GM12878 (cell line): ENCODE measurements around the gene SLC41A1. TPM values are rescaled to one million over a fixed set of nuclear protein-coding genes. Genes with fewer than 3 reads are reported as not detected.

Experiments
- BACH1 ChIP-seq: fragments of 450-650 bp; IDR thresholded peaks from 2 replicates; pipeline ENCODE4 v1.6.1; 2017; ENCODE audit warnings: mild to moderate bottlenecking, borderline replicate concordance
- BCL11A ChIP-seq: IDR thresholded peaks from 2 replicates; pipeline ENCODE4 v1.6.1; 2011; ENCODE audit warnings: low read depth, low read length
- BMI1 ChIP-seq: fragments of 450-650 bp; IDR thresholded peaks from 2 replicates; pipeline ENCODE4 v1.6.1; 2016; ENCODE audit warnings: mild to moderate bottlenecking, moderate library complexity, borderline replicate concordance
- BRCA1 ChIP-seq: IDR thresholded peaks from 2 replicates; pipeline ENCODE4 v1.6.1; 2011; ENCODE audit warnings: low read depth, low read length, improper control_type of control experiment
- GABPA ChIP-seq: IDR thresholded peaks from 2 replicates; pipeline ENCODE4 v1.6.1; 2014; ENCODE audit warnings: antibody characterized with exemption, low read depth, mild to moderate bottlenecking, inconsistent platforms
- IRF4 ChIP-seq: IDR thresholded peaks from 2 replicates; pipeline ENCODE4 v1.6.1; 2011; ENCODE audit warnings: low read depth, low read length
- MXI1 ChIP-seq: fragments of 150-350 bp; IDR thresholded peaks from 2 replicates; pipeline ENCODE4 v1.6.1; 2011; ENCODE audit warnings: low read depth, mild to moderate bottlenecking, inconsistent platforms, low read length, improper control_type of control experiment
- RELA ChIP-seq: fragments of 450-650 bp; IDR thresholded peaks from 2 replicates; pipeline ENCODE4 v1.8.0; 2014; ENCODE audit warnings: borderline replicate concordance; ENCODE audit not compliant: partially characterized antibody
- RUNX3 ChIP-seq: IDR thresholded peaks from 2 replicates; pipeline ENCODE4 v1.6.1; 2012; ENCODE audit warnings: low read length, inconsistent platforms
- SPI1 ChIP-seq: IDR thresholded peaks from 2 replicates; pipeline ENCODE4 v1.6.1; 2011; ENCODE audit warnings: low read depth, mild to moderate bottlenecking, low read length, moderate library complexity, borderline replicate concordance; ENCODE audit not compliant: insufficient read depth
- ZNF384 ChIP-seq: IDR thresholded peaks from 2 replicates; pipeline ENCODE4 v1.6.1; 2012; ENCODE audit warnings: low read depth, mild to moderate bottlenecking, low read length, improper control_type of control experiment, borderline replicate concordance
- polyA plus RNA-seq, 11 experiments: library from polyadenylated mRNA; depleted of rRNA in 4 of 11; unstranded in 6 of 11; stranded (reverse) in 5 of 11; fragments of >200 nt; fragmentation: Nextera tagmentation in 4 of 11; fragmentation: Illumina TruSeq in 1 of 11; extraction: Ambion mirVana in 4 of 11; extraction: Trizol in 1 of 11; gene quantifications; 1 replicate in 1 of 11; 2 replicates in 10 of 11; pipeline versions ENCODE4 v1.2.1 to v1.2.3, GENCODE V29; 2011 to 2016; ENCODE audit warnings: inconsistent platforms in 2 of 11, missing spikeins in 2 of 11, low read depth in 1 of 11
- total RNA-seq, 4 experiments: library from RNA; depleted of rRNA in 3 of 4; stranded (reverse); fragments of >200 nt in 3 of 4; fragmentation: Illumina TruSeq in 1 of 4; extraction: Trizol in 1 of 4; gene quantifications; 2 replicates each; pipeline versions ENCODE4 v1.2.1 to v1.2.3, GENCODE V29; 2013 to 2021
- TF ChIP-seq, protein P1 (sequence below): fragments of 450-650 bp; IDR thresholded peaks from 2 replicates; pipeline ENCODE4 v1.6.1; 2016; ENCODE audit warnings: mild to moderate bottlenecking, moderate library complexity, borderline replicate concordance
- TF ChIP-seq, protein P2 (sequence below): fragments of 450-650 bp; IDR thresholded peaks from 2 replicates; pipeline ENCODE4 v1.6.1; 2017; ENCODE audit warnings: mild to moderate bottlenecking, low read depth, inconsistent platforms; ENCODE audit not compliant: poor library complexity, severe bottlenecking
- TF ChIP-seq, protein P3 (sequence below): fragments of 450-650 bp; IDR thresholded peaks from 2 replicates; pipeline ENCODE4 v1.6.1; 2017; ENCODE audit warnings: mild to moderate bottlenecking
- TF ChIP-seq, protein P4 (sequence below): fragments of 450-650 bp; IDR thresholded peaks from 2 replicates; pipeline ENCODE4 v1.6.1; 2017; ENCODE audit warnings: low read depth, mild to moderate bottlenecking, moderate library complexity
- TF ChIP-seq, protein P5 (sequence below): fragments of 450-650 bp; conservative IDR thresholded peaks from 2 replicates; pipeline ENCODE4 v1.6.1; 2017; ENCODE audit warnings: mild to moderate bottlenecking, moderate library complexity

SLC41A1 gene
- total and polyA plus RNA-seq, 10 of the 15 experiments (the other 5 are each of a cell fraction or from before 2014, with no cell fraction given): 0.13 to 11.3 (median 0.42) TPM

DNA sequence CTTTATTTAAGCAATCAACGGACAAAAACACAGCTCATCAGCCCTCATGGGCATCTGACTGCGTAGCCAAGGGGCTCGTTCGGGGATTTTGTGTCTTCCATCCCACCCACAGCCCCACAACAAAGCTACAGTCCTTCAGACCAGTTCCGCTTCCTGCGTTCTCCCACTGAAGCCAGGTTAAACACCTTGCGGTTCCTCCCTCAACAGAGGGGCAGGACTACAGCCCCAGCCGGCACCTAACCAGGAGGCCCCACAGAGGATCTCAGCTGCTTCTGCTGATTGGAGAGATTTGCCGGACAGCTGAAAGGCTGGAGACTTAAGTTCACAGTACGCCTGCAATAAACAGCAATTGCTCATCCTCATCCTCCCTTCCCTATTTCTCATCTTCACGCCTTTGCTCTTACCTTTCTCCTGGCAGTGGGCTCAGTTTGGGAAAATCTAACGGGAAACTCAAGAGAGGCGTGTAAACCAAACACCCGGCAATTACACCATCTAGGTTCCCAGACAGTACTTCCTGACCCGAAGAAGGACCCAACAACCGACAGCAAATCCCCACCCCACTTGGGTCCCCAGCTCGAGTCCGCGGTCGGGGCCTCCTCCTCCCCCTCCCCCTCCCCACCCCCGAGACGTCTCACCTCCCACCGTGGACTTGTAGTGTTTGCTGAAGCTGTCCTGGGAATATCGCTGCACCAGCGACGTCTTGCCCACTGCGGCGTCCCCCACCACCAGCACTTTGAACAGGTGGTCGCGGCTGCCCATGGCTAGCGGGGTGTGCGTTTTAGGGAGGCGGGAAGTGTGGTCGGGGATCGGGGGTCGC is 38.6 kb downstream of the SLC41A1 start (continued):
- TF ChIP-seq BRCA1: no peak
- TF ChIP-seq, protein P1, sequence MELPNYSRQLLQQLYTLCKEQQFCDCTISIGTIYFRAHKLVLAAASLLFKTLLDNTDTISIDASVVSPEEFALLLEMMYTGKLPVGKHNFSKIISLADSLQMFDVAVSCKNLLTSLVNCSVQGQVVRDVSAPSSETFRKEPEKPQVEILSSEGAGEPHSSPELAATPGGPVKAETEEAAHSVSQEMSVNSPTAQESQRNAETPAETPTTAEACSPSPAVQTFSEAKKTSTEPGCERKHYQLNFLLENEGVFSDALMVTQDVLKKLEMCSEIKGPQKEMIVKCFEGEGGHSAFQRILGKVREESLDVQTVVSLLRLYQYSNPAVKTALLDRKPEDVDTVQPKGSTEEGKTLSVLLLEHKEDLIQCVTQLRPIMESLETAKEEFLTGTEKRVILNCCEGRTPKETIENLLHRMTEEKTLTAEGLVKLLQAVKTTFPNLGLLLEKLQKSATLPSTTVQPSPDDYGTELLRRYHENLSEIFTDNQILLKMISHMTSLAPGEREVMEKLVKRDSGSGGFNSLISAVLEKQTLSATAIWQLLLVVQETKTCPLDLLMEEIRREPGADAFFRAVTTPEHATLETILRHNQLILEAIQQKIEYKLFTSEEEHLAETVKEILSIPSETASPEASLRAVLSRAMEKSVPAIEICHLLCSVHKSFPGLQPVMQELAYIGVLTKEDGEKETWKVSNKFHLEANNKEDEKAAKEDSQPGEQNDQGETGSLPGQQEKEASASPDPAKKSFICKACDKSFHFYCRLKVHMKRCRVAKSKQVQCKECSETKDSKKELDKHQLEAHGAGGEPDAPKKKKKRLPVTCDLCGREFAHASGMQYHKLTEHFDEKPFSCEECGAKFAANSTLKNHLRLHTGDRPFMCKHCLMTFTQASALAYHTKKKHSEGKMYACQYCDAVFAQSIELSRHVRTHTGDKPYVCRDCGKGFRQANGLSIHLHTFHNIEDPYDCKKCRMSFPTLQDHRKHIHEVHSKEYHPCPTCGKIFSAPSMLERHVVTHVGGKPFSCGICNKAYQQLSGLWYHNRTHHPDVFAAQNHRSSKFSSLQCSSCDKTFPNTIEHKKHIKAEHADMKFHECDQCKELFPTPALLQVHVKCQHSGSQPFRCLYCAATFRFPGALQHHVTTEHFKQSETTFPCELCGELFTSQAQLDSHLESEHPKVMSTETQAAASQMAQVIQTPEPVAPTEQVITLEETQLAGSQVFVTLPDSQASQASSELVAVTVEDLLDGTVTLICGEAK: no peak
- TF ChIP-seq, protein P2, sequence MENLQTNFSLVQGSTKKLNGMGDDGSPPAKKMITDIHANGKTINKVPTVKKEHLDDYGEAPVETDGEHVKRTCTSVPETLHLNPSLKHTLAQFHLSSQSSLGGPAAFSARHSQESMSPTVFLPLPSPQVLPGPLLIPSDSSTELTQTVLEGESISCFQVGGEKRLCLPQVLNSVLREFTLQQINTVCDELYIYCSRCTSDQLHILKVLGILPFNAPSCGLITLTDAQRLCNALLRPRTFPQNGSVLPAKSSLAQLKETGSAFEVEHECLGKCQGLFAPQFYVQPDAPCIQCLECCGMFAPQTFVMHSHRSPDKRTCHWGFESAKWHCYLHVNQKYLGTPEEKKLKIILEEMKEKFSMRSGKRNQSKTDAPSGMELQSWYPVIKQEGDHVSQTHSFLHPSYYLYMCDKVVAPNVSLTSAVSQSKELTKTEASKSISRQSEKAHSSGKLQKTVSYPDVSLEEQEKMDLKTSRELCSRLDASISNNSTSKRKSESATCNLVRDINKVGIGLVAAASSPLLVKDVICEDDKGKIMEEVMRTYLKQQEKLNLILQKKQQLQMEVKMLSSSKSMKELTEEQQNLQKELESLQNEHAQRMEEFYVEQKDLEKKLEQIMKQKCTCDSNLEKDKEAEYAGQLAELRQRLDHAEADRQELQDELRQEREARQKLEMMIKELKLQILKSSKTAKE: no peak
- TF ChIP-seq, protein P3, sequence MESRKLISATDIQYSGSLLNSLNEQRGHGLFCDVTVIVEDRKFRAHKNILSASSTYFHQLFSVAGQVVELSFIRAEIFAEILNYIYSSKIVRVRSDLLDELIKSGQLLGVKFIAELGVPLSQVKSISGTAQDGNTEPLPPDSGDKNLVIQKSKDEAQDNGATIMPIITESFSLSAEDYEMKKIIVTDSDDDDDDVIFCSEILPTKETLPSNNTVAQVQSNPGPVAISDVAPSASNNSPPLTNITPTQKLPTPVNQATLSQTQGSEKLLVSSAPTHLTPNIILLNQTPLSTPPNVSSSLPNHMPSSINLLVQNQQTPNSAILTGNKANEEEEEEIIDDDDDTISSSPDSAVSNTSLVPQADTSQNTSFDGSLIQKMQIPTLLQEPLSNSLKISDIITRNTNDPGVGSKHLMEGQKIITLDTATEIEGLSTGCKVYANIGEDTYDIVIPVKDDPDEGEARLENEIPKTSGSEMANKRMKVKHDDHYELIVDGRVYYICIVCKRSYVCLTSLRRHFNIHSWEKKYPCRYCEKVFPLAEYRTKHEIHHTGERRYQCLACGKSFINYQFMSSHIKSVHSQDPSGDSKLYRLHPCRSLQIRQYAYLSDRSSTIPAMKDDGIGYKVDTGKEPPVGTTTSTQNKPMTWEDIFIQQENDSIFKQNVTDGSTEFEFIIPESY: no peak
- TF ChIP-seq ZNF384: no peak
- 0 out of 2 replicates have a peak, but pooled peaks have one; percentile 16 for TF ChIP-seq IRF4
- TF ChIP-seq, protein P4, sequence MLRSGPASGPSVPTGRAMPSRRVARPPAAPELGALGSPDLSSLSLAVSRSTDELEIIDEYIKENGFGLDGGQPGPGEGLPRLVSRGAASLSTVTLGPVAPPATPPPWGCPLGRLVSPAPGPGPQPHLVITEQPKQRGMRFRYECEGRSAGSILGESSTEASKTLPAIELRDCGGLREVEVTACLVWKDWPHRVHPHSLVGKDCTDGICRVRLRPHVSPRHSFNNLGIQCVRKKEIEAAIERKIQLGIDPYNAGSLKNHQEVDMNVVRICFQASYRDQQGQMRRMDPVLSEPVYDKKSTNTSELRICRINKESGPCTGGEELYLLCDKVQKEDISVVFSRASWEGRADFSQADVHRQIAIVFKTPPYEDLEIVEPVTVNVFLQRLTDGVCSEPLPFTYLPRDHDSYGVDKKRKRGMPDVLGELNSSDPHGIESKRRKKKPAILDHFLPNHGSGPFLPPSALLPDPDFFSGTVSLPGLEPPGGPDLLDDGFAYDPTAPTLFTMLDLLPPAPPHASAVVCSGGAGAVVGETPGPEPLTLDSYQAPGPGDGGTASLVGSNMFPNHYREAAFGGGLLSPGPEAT: peak; percentile 64; the same call in 1 of the 2 replicates
- peak; percentile 84 for TF ChIP-seq RUNX3
- TF ChIP-seq, protein P5, sequence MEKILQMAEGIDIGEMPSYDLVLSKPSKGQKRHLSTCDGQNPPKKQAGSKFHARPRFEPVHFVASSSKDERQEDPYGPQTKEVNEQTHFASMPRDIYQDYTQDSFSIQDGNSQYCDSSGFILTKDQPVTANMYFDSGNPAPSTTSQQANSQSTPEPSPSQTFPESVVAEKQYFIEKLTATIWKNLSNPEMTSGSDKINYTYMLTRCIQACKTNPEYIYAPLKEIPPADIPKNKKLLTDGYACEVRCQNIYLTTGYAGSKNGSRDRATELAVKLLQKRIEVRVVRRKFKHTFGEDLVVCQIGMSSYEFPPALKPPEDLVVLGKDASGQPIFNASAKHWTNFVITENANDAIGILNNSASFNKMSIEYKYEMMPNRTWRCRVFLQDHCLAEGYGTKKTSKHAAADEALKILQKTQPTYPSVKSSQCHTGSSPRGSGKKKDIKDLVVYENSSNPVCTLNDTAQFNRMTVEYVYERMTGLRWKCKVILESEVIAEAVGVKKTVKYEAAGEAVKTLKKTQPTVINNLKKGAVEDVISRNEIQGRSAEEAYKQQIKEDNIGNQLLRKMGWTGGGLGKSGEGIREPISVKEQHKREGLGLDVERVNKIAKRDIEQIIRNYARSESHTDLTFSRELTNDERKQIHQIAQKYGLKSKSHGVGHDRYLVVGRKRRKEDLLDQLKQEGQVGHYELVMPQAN: peak; percentile 64
- TF ChIP-seq BMI1: no peak
- TF ChIP-seq BACH1: peak; percentile 49; the same call in 1 of the 2 replicates
- peak; percentile 83; the same call in 1 of the 2 replicates for TF ChIP-seq SPI1
- TF ChIP-seq BCL11A: 0 out of 2 replicates have a peak, but pooled peaks have one; percentile 7
- TF ChIP-seq GABPA: no peak
- peak; percentile 58 for TF ChIP-seq MXI1
- TF ChIP-seq RELA: no peak
